SK-N-MC (cell line): ENCODE measurements around the gene HDAC1.
"Not testable (repeated sequence)": the region's sequence is repeated elsewhere in the genome, so short reads cannot be mapped to it uniquely, and the experiment has no call there.

Experiments used
- EZH2 ChIP-seq: fragments of 200-600 bp; sonication (generic); IDR thresholded peaks from one replicate; pipeline ENCODE4 v1.6.1; 2017; ENCODE audit warnings: antibody characterized with exemption
- FOXP2 ChIP-seq: optimal IDR thresholded peaks from 2 replicates; pipeline ENCODE3; 2011; ENCODE audit warnings: mild to moderate bottlenecking, moderate library complexity; ENCODE audit not compliant: insufficient read depth; ENCODE audit errors: extremely low read length, control extremely low read depth
- POLR2AphosphoS5 ChIP-seq: IDR thresholded peaks from 2 replicates; pipeline ENCODE4 v1.6.1; 2012; ENCODE audit warnings: mild to moderate bottlenecking, low read depth, low read length, borderline replicate concordance

- not testable (repeated sequence) for TF ChIP-seq EZH2, POLR2AphosphoS5, FOXP2
Observed at GRCh38 chr1:32298211-32298610, 6.3 kb downstream of the HDAC1 start.
